GM12878 (cell line): Measurements from ENCODE around the gene DOLPP1. TPM values are rescaled to one million over a fixed set of nuclear protein-coding genes. Genes with fewer than 3 reads are reported as not detected.

Experiments used
- BACH1 ChIP-seq: fragments of 450-650 bp; IDR thresholded peaks from 2 replicates; pipeline ENCODE4 v1.6.1; 2017; ENCODE audit warnings: mild to moderate bottlenecking, borderline replicate concordance
- BCL3 ChIP-seq: IDR thresholded peaks from 2 replicates; pipeline ENCODE4 v1.6.1; 2011; ENCODE audit warnings: borderline replicate concordance, low read depth, mild to moderate bottlenecking, moderate library complexity, low read length; ENCODE audit not compliant: insufficient read depth, poor library complexity, severe bottlenecking
- CEBPB ChIP-seq, 2 experiments: fragments of 150-350 bp in 1 of 2; IDR thresholded peaks; 2 replicates each; pipeline ENCODE4 v1.6.1; 2012 to 2014; ENCODE audit warnings: low read depth in 2 of 2, low read length in 2 of 2, borderline replicate concordance in 1 of 2, inconsistent platforms in 1 of 2
- E4F1 ChIP-seq: fragments of 450-650 bp; IDR thresholded peaks from 2 replicates; pipeline ENCODE4 v1.6.1; 2018; ENCODE audit warnings: borderline replicate concordance, mild to moderate bottlenecking; ENCODE audit not compliant: partially characterized antibody
- EED ChIP-seq: sonication (generic); IDR thresholded peaks from 2 replicates; pipeline ENCODE4 v1.6.1; 2016; ENCODE audit warnings: antibody characterized with exemption, low read depth
- GATAD2B ChIP-seq: fragments of 450-650 bp; conservative IDR thresholded peaks from 2 replicates; pipeline ENCODE4 v1.6.1; 2017; ENCODE audit warnings: low read depth, mild to moderate bottlenecking, moderate library complexity
- HCFC1 ChIP-seq: fragments of 150-350 bp; IDR thresholded peaks from 2 replicates; pipeline ENCODE4 v1.6.1; 2014; ENCODE audit warnings: low read length
- HDGF ChIP-seq: fragments of 450-650 bp; IDR thresholded peaks from 2 replicates; pipeline ENCODE4 v1.6.1; 2016; ENCODE audit warnings: antibody characterized with exemption
- IRF4 ChIP-seq: IDR thresholded peaks from 2 replicates; pipeline ENCODE4 v1.6.1; 2011; ENCODE audit warnings: low read depth, low read length
- MLLT1 ChIP-seq: fragments of 450-650 bp; IDR thresholded peaks from 2 replicates; pipeline ENCODE4 v1.6.1; 2016; ENCODE audit warnings: mild to moderate bottlenecking
- NBN ChIP-seq: fragments of 450-650 bp; IDR thresholded peaks from 2 replicates; pipeline ENCODE4 v1.6.1; 2016
- PAX5 ChIP-seq: IDR thresholded peaks from 2 replicates; pipeline ENCODE4 v1.6.1; 2011; ENCODE audit warnings: low read depth, low read length, borderline replicate concordance
- POLR2A ChIP-seq: IDR thresholded peaks from 2 replicates; pipeline ENCODE4 v1.6.1; 2011; ENCODE audit warnings: low read depth, mild to moderate bottlenecking, low read length
- POLR2AphosphoS5 ChIP-seq: IDR thresholded peaks from 2 replicates; pipeline ENCODE4 v1.6.1; 2011; ENCODE audit warnings: mild to moderate bottlenecking, low read length, inconsistent platforms
- POU2F2 ChIP-seq: IDR thresholded peaks from 3 replicates; pipeline ENCODE4 v1.6.1; 2011; ENCODE audit warnings: low read depth, mild to moderate bottlenecking, low read length, borderline replicate concordance
- RB1 ChIP-seq: fragments of 450-650 bp; formaldehyde crosslinking; IDR thresholded peaks from 2 replicates; pipeline ENCODE4 v1.6.1; 2017; ENCODE audit warnings: mild to moderate bottlenecking, borderline replicate concordance
- RCOR1 ChIP-seq: conservative IDR thresholded peaks from 2 replicates; pipeline ENCODE4 v1.6.1; 2012; ENCODE audit warnings: low read depth, low read length, improper control_type of control experiment
- RUNX3 ChIP-seq: IDR thresholded peaks from 2 replicates; pipeline ENCODE4 v1.6.1; 2012; ENCODE audit warnings: low read length, inconsistent platforms
- SP1 ChIP-seq: IDR thresholded peaks from one replicate; pipeline ENCODE4 v1.6.1; 2011; ENCODE audit warnings: low read depth, low read length
- SUZ12 ChIP-seq: fragments of 200-600 bp; sonication (generic); IDR thresholded peaks from one replicate; pipeline ENCODE4 v1.6.1; 2018; ENCODE audit warnings: antibody characterized with exemption, mild to moderate bottlenecking; ENCODE audit not compliant: unreplicated experiment
- TAF1 ChIP-seq: IDR thresholded peaks from 2 replicates; pipeline ENCODE4 v1.6.1; 2011; ENCODE audit warnings: mild to moderate bottlenecking, low read depth, low read length, borderline replicate concordance
- TCF3 ChIP-seq: IDR thresholded peaks from 2 replicates; pipeline ENCODE4 v1.6.1; 2012; ENCODE audit warnings: low read depth, mild to moderate bottlenecking, low read length, borderline replicate concordance; ENCODE audit not compliant: insufficient read depth
- USF2 ChIP-seq: IDR thresholded peaks from 2 replicates; pipeline ENCODE4 v1.6.1; 2011; ENCODE audit warnings: low read depth, low read length, improper control_type of control experiment, borderline replicate concordance
- YY1 ChIP-seq: IDR thresholded peaks from 2 replicates; pipeline ENCODE4 v1.6.1; 2011; ENCODE audit warnings: low read depth, mild to moderate bottlenecking, low read length
- polyA plus RNA-seq, 11 experiments: library from polyadenylated mRNA; depleted of rRNA in 4 of 11; unstranded in 6 of 11; stranded (reverse) in 5 of 11; fragments of >200 nt; fragmentation: Nextera tagmentation in 4 of 11; fragmentation: Illumina TruSeq in 1 of 11; extraction: Ambion mirVana in 4 of 11; extraction: Trizol in 1 of 11; gene quantifications; 1 replicate in 1 of 11; 2 replicates in 10 of 11; pipeline versions ENCODE4 v1.2.1 to v1.2.3, GENCODE V29; 2011 to 2016; ENCODE audit warnings: inconsistent platforms in 2 of 11, missing spikeins in 2 of 11, low read depth in 1 of 11
- total RNA-seq, 4 experiments: library from RNA; depleted of rRNA in 3 of 4; stranded (reverse); fragments of >200 nt in 3 of 4; fragmentation: Illumina TruSeq in 1 of 4; extraction: Trizol in 1 of 4; gene quantifications; 2 replicates each; pipeline versions ENCODE4 v1.2.1 to v1.2.3, GENCODE V29; 2013 to 2021

The DOLPP1 gene
- total and polyA plus RNA-seq, 10 of the 15 experiments (the other 5 are each of a cell fraction or from before 2014, with no cell fraction given) = 0.76 to 19.9 (median 13.4) TPM

- TF ChIP-seq MLLT1 = peak; percentile 63; the same call in 1 of the 2 replicates
- TF ChIP-seq TCF3 = 0 out of 2 replicates have a peak, but pooled peaks have one; percentile 24
- TF ChIP-seq HDGF = peak; percentile 71; the same call in 1 of the 2 replicates
- TF ChIP-seq USF2 = no peak
- TF ChIP-seq BACH1 = peak; percentile 49; the same call in 1 of the 2 replicates
- TF ChIP-seq IRF4 = no peak
- peak; percentile 78 for TF ChIP-seq TAF1
- peak; percentile 4; the same call in 1 of the 2 replicates for TF ChIP-seq RUNX3
- peak; percentile 95 for TF ChIP-seq POLR2A
- TF ChIP-seq SUZ12 = no peak
- TF ChIP-seq E4F1 = no peak
- TF ChIP-seq GATAD2B = no peak
- peak; percentile 82; the same call in 1 of the 2 replicates for TF ChIP-seq NBN
- TF ChIP-seq SP1 = peak; percentile 16
- peak; percentile 99 for TF ChIP-seq YY1
- peak; percentile 63; the same call in 1 of the 3 replicates for TF ChIP-seq POU2F2
- TF ChIP-seq HCFC1 = peak; percentile 82
- no peak for TF ChIP-seq RCOR1
- no peak for TF ChIP-seq CEBPB (IDR thresholded peaks at IDR 0.05; ENCODE audit: borderline replicate concordance in 1 of 2, low read depth in 2 of 2, low read length in 2 of 2)
- no peak for TF ChIP-seq EED
- TF ChIP-seq POLR2AphosphoS5 = peak; percentile 97
- no peak for TF ChIP-seq BCL3
- TF ChIP-seq RB1 = peak; percentile 82; the same call in 1 of the 2 replicates
- TF ChIP-seq PAX5 = no peak
These were observed 30.0 kb downstream of the DOLPP1 start, which contains the start of the genes CRAT and PTPA (continued) for GRCh38 chr9:129110740-129111527.
